K562 (cell line): Measurements from ENCODE around the gene ATF4. TPM values are rescaled to one million over a fixed set of nuclear protein-coding genes. Genes with fewer than 3 reads are reported as not detected.

Source experiments
- ATAC-seq: fragments of 200-7000 bp; cut with Tn5 transposase; 3 replicates; pipeline ENCODE4 v1.9.1; 2020; ENCODE audit warnings: moderate library complexity
- BruUV-seq: library from RNA; stranded (reverse); fragments of 400-500 nt; replicated peaks from 2 replicates; lab custom pipeline; 2021; lab: Mats Ljungman, UMichigan
- CTCF ChIA-PET: fragments of 300-600 bp; formaldehyde crosslinking; extraction: SDS; loops from one replicate; lab custom pipeline; 2021; ENCODE audit warnings: low intra/inter-chr PET ratio; lab: Yijun Ruan, JAX
- POLR2A ChIA-PET: fragments of 300-600, 350-650 bp; sonication (Branson Sonifier 250); formaldehyde crosslinking; extraction: SDS; loops from one replicate; lab custom pipeline; 2021; ENCODE audit warnings: antibody characterized with exemption, inconsistent platforms; lab: Yijun Ruan, JAX
- DNase-seq, 4 experiments: peaks; one replicate each; pipeline versions ENCODE4 v3.0.0 to v3.0.0-alpha.2; 2011 to 2018; ENCODE audit warnings: low spot score in 3 of 4, mixed read lengths in 3 of 4; ENCODE audit errors: extremely low read depth in 1 of 4
- FAIRE-seq: peaks from 2 replicates; lab custom pipeline; 2011; peaks lifted over from hg19 to GRCh38; lab: Jason Lieb, UNC
- H2AFZ ChIP-seq: 2 replicates; pipeline ENCODE4 v1.6.0; 2011; ENCODE audit warnings: low read depth, low read length, control low read depth, inconsistent platforms
- H3K27ac ChIP-seq: fragments of 200-600 bp; 3 replicates; pipeline ENCODE4 v1.8.0; 2011; ENCODE audit warnings: low read depth, mild to moderate bottlenecking, control low read depth, inconsistent platforms, low read length, moderate library complexity, mixed read lengths; ENCODE audit errors: extremely low read depth
- H3K27me3 ChIP-seq, 2 experiments: fragments of 300-600 bp in 1 of 2; 2 replicates in 1 of 2; 3 replicates in 1 of 2; pipeline versions ENCODE4 v1.6.0 to v1.8.0; 2011; ENCODE audit warnings: inconsistent platforms in 2 of 2, low read length in 2 of 2, mild to moderate bottlenecking in 1 of 2, mixed read lengths in 1 of 2, moderate library complexity in 1 of 2; ENCODE audit not compliant: control insufficient read depth in 2 of 2, insufficient read depth in 2 of 2
- H3K36me3 ChIP-seq: fragments of 300-600 bp; 3 replicates; pipeline ENCODE4 v1.8.0; 2011; ENCODE audit warnings: mild to moderate bottlenecking, low read length, inconsistent platforms; ENCODE audit not compliant: control insufficient read depth, insufficient read depth
- H3K4me1 ChIP-seq, 2 experiments: fragments of 200-600 bp in 1 of 2; replicated peaks in 1 of 2; 2 replicates in 1 of 2; 3 replicates in 1 of 2; pipeline versions ENCODE4 v1.5.1 to v1.8.0; 2011; ENCODE audit warnings: inconsistent platforms in 2 of 2, low read length in 2 of 2, mild to moderate bottlenecking in 1 of 2, mixed read lengths in 1 of 2, moderate library complexity in 1 of 2; ENCODE audit not compliant: control insufficient read depth in 2 of 2, insufficient read depth in 2 of 2
- H3K4me2 ChIP-seq: 2 replicates; pipeline ENCODE4 v1.6.1; 2011; ENCODE audit warnings: low read length, control low read depth, inconsistent platforms, mixed read lengths; ENCODE audit not compliant: insufficient read depth
- H3K4me3 ChIP-seq: fragments of 200-600 bp; sonication (generic), shearing (Covaris generic); 2 replicates; pipeline ENCODE4 v1.5.1; 2016; ENCODE audit warnings: control low read depth, inconsistent platforms
- H3K79me2 ChIP-seq: fragments of 200-600 bp; 3 replicates; pipeline ENCODE4 v1.8.0; 2011; ENCODE audit warnings: low read length, inconsistent platforms; ENCODE audit not compliant: control insufficient read depth, insufficient read depth
- H3K9ac ChIP-seq, 2 experiments: 2 replicates each; pipeline versions ENCODE4 v1.6.0 to v1.6.1; 2011; ENCODE audit warnings: low read depth in 2 of 2, low read length in 2 of 2, control low read depth in 1 of 2, inconsistent platforms in 1 of 2, mild to moderate bottlenecking in 1 of 2, mixed read lengths in 1 of 2; ENCODE audit not compliant: insufficient read depth in 1 of 2
- H3K9me1 ChIP-seq: one replicate; pipeline ENCODE4 v1.6.0; 2011; ENCODE audit warnings: inconsistent platforms, mild to moderate bottlenecking, low read length, moderate library complexity; ENCODE audit not compliant: control insufficient read depth, insufficient read depth
- H3K9me3 ChIP-seq: replicated peaks from 2 replicates; pipeline ENCODE4 v1.5.1; 2011; ENCODE audit warnings: low read depth, low read length, inconsistent platforms; ENCODE audit not compliant: control insufficient read depth, insufficient read depth
- H4K20me1 ChIP-seq: replicated peaks from 2 replicates; pipeline ENCODE4 v1.6.1; 2011; ENCODE audit warnings: low read length, inconsistent platforms, mixed read lengths; ENCODE audit not compliant: control insufficient read depth, insufficient read depth
- BMI1 ChIP-seq: fragments of 150-350 bp; IDR thresholded peaks from 2 replicates; pipeline ENCODE4 v1.6.1; 2014; ENCODE audit warnings: low read length
- CTBP1 ChIP-seq: fragments of 450-650 bp; IDR thresholded peaks from 2 replicates; pipeline ENCODE4 v1.6.1; 2016; ENCODE audit warnings: borderline replicate concordance
- FOXJ2 ChIP-seq: fragments of 200-800 bp; sonication (Bioruptor generic); IDR thresholded peaks from 2 replicates; pipeline ENCODE4 v1.6.1; 2016; ENCODE audit warnings: missing genetic modification characterization, missing compliant biosample characterization
- GABPB2 ChIP-seq: fragments of 250-450 bp; sonication (Bioruptor Pico); conservative IDR thresholded peaks from 2 replicates; pipeline ENCODE4 v1.5.1; 2021; ENCODE audit warnings: mild to moderate bottlenecking
- HMGN3 ChIP-seq: IDR thresholded peaks from 2 replicates; pipeline ENCODE4 v1.6.1; 2011; ENCODE audit warnings: borderline replicate concordance, low read depth, mild to moderate bottlenecking, mixed read lengths, low read length; ENCODE audit not compliant: insufficient read length; ENCODE audit errors: extremely low read depth
- KHSRP ChIP-seq: fragments of 450-650 bp; IDR thresholded peaks from 2 replicates; pipeline ENCODE4 v1.6.1; 2017
- NCOA4 ChIP-seq: fragments of 450-650 bp; IDR thresholded peaks from 2 replicates; pipeline ENCODE4 v1.6.1; 2018; ENCODE audit warnings: mild to moderate bottlenecking; ENCODE audit not compliant: partially characterized antibody
- NONO ChIP-seq, 2 experiments: fragments of 200-400 bp in 1 of 2; fragments of 450-650 bp in 1 of 2; formaldehyde crosslinking in 1 of 2; IDR thresholded peaks; 2 replicates each; pipeline ENCODE4 v1.6.1; 2017; ENCODE audit warnings: low read depth in 2 of 2, mild to moderate bottlenecking in 2 of 2, moderate library complexity in 2 of 2, low read length in 1 of 2
- SNIP1 ChIP-seq: fragments of 450-650 bp; IDR thresholded peaks from 2 replicates; pipeline ENCODE4 v1.7.1; 2017; ENCODE audit warnings: low read depth, mild to moderate bottlenecking
- TEAD2 ChIP-seq: fragments of 450-650 bp; IDR thresholded peaks from 2 replicates; pipeline ENCODE4 v1.6.1; 2016; ENCODE audit warnings: missing genetic modification characterization, control low read depth, missing compliant biosample characterization
- ZBTB7A ChIP-seq: IDR thresholded peaks from 2 replicates; pipeline ENCODE4 v1.6.1; 2011; ENCODE audit warnings: low read depth, mild to moderate bottlenecking, low read length, moderate library complexity, borderline replicate concordance; ENCODE audit not compliant: control insufficient read depth
- ZKSCAN8 ChIP-seq: fragments of 200-800 bp; sonication (Bioruptor generic); IDR thresholded peaks from 2 replicates; pipeline ENCODE4 v1.6.1; 2016; ENCODE audit warnings: missing genetic modification characterization, missing compliant biosample characterization
- WGBS: fragments of 100-300 bp; shearing (Covaris generic); methylation state at CpG from one replicate; pipeline ENCODE4 v1.1.6; 2016; ENCODE audit warnings: low coverage, mixed read lengths; ENCODE audit not compliant: insufficient coverage; ENCODE audit errors: missing lambda C conversion rate; 5-methylcytosine and 5-hydroxymethylcytosine counted together
- in situ Hi-C: fragments of 300-500 bp; cut with MboI; formaldehyde crosslinking; loops from 4 replicates; pipeline ENCODE4 v1.15.0; 2018; ENCODE audit warnings: inconsistent platforms, mixed read lengths
- intact Hi-C: fragments of 100-400 bp; cut with micrococcal nuclease; formaldehyde crosslinking; loops from 2 replicates; pipeline ENCODE4 v1.14.2; 2022
- polyA plus RNA-seq, 8 experiments: library from polyadenylated mRNA; depleted of rRNA in 4 of 8; stranded (reverse) in 5 of 8; unstranded in 3 of 8; fragments of >200 nt; fragmentation: Nextera tagmentation in 2 of 8; fragmentation: Illumina TruSeq in 1 of 8; extraction: Ambion mirVana in 2 of 8; extraction: Trizol in 1 of 8; gene quantifications; 2 replicates each; pipeline versions ENCODE4 v1.2.1 to v1.2.3, GENCODE V29; 2011 to 2014; ENCODE audit warnings: inconsistent platforms in 1 of 8, missing spikeins in 1 of 8
- total RNA-seq, 7 experiments: library from RNA; depleted of rRNA in 6 of 7; stranded (reverse); fragments of >200 nt in 6 of 7; fragmentation: Illumina TruSeq in 2 of 7; extraction: Trizol in 2 of 7; gene quantifications; 2 replicates each; pipeline versions ENCODE4 v1.2.1 to v1.2.3, GENCODE V29; 2011 to 2021; ENCODE audit warnings: low replicate concordance in 1 of 7
- TF ChIP-seq, protein P1 (sequence below), 3 experiments: fragments of 200-800 bp in 1 of 3; fragments of 250-450 bp in 1 of 3; fragments of 450-650 bp in 1 of 3; sonication (Bioruptor Pico) in 1 of 3; sonication (Bioruptor generic) in 1 of 3; formaldehyde crosslinking in 1 of 3; IDR thresholded peaks; 2 replicates each; pipeline versions ENCODE4 v1.6.1 to v1.8.0; 2016 to 2022; ENCODE audit warnings: mild to moderate bottlenecking in 2 of 3, missing genetic modification characterization in 2 of 3, missing compliant biosample characterization in 1 of 3, moderate library complexity in 1 of 3
- TF ChIP-seq, protein P2 (sequence below): fragments of 450-650 bp; IDR thresholded peaks from 2 replicates; pipeline ENCODE4 v1.6.1; 2017; ENCODE audit warnings: antibody characterized with exemption, mild to moderate bottlenecking

Gene ATF4
- total and polyA plus RNA-seq, 9 of the 15 experiments (the other 6 are each of a cell fraction or from before 2014, with no cell fraction given) = 93.1 to 723 (median 355) TPM

- peak; percentile 37 for FAIRE-seq
- no TSS peak for BruUV-seq
- WGBS = 23% methylated on average over 6 of the region's 11 CpGs
- Histone ChIP-seq H3K36me3 (peaks cover 9% of the 10 kb centered on the region; the same call in 2 of the 3 replicates), H3K27ac (peak overlapping the region; percentile 92), H4K20me1 (no peaks in the 10 kb centered on the region), H3K4me1 (peaks cover 51 to 84% of the 10 kb centered on the region in 2 experiments), H3K9ac (peak overlapping the region; percentile 44 to 88; a peak in 3 of 4 replicates), H2AFZ (no peak overlapping the region), H3K9me3 (no peaks in the 10 kb centered on the region), H3K27me3 (no peaks in the 10 kb centered on the region), H3K9me1 (no peaks in the 10 kb centered on the region), H3K79me2 (peaks cover 52% of the 10 kb centered on the region), H3K4me2 (peak overlapping the region; percentile 14; the same call in 1 of the 2 replicates), H3K4me3 (no peak overlapping the region)
- in situ Hi-C loops = no loop called here
- DNase-seq = peak in 2 of 4 experiments; percentile 46 to 66
- ATAC-seq = no peak
- intact Hi-C loops = no loop called here
- ChIA-PET POLR2A (interaction anchor here (0.6 to 1.8 kb wide), 4 partner anchors 8 to 65 kb away, joined by 3 to 5 read pairs (median 4); no protein-coding TSS in a partner anchor), CTCF (no interaction called here)
- no peak for TF ChIP-seq FOXJ2 (tag)
- TF ChIP-seq, protein P1, sequence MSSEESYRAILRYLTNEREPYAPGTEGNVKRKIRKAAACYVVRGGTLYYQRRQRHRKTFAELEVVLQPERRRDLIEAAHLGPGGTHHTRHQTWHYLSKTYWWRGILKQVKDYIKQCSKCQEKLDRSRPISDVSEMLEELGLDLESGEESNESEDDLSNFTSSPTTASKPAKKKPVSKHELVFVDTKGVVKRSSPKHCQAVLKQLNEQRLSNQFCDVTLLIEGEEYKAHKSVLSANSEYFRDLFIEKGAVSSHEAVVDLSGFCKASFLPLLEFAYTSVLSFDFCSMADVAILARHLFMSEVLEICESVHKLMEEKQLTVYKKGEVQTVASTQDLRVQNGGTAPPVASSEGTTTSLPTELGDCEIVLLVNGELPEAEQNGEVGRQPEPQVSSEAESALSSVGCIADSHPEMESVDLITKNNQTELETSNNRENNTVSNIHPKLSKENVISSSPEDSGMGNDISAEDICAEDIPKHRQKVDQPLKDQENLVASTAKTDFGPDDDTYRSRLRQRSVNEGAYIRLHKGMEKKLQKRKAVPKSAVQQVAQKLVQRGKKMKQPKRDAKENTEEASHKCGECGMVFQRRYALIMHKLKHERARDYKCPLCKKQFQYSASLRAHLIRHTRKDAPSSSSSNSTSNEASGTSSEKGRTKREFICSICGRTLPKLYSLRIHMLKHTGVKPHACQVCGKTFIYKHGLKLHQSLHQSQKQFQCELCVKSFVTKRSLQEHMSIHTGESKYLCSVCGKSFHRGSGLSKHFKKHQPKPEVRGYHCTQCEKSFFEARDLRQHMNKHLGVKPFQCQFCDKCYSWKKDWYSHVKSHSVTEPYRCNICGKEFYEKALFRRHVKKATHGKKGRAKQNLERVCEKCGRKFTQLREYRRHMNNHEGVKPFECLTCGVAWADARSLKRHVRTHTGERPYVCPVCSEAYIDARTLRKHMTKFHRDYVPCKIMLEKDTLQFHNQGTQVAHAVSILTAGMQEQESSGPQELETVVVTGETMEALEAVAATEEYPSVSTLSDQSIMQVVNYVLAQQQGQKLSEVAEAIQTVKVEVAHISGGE (CRISPR knock-in tag; IDR thresholded peaks at IDR 0.05) = no peak
- TF ChIP-seq NCOA4 = no peak
- TF ChIP-seq KHSRP = no peak
- TF ChIP-seq GABPB2 = no peak
- 0 out of 2 replicates have a peak, but pooled peaks have one; percentile 26 for TF ChIP-seq ZBTB7A
- TF ChIP-seq TEAD2 (tag) = no peak
- TF ChIP-seq HMGN3 = no peak
- TF ChIP-seq ZKSCAN8 (CRISPR knock-in tag) = no peak
- no peak for TF ChIP-seq CTBP1
- TF ChIP-seq, protein P2, sequence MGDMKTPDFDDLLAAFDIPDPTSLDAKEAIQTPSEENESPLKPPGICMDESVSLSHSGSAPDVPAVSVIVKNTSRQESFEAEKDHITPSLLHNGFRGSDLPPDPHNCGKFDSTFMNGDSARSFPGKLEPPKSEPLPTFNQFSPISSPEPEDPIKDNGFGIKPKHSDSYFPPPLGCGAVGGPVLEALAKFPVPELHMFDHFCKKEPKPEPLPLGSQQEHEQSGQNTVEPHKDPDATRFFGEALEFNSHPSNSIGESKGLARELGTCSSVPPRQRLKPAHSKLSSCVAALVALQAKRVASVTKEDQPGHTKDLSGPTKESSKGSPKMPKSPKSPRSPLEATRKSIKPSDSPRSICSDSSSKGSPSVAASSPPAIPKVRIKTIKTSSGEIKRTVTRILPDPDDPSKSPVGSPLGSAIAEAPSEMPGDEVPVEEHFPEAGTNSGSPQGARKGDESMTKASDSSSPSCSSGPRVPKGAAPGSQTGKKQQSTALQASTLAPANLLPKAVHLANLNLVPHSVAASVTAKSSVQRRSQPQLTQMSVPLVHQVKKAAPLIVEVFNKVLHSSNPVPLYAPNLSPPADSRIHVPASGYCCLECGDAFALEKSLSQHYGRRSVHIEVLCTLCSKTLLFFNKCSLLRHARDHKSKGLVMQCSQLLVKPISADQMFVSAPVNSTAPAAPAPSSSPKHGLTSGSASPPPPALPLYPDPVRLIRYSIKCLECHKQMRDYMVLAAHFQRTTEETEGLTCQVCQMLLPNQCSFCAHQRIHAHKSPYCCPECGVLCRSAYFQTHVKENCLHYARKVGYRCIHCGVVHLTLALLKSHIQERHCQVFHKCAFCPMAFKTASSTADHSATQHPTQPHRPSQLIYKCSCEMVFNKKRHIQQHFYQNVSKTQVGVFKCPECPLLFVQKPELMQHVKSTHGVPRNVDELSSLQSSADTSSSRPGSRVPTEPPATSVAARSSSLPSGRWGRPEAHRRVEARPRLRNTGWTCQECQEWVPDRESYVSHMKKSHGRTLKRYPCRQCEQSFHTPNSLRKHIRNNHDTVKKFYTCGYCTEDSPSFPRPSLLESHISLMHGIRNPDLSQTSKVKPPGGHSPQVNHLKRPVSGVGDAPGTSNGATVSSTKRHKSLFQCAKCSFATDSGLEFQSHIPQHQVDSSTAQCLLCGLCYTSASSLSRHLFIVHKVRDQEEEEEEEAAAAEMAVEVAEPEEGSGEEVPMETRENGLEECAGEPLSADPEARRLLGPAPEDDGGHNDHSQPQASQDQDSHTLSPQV = 0 out of 2 replicates have a peak, but pooled peaks have one; percentile 15
- no peak for TF ChIP-seq SNIP1
- no peak for TF ChIP-seq NONO (IDR thresholded peaks at IDR 0.05; ENCODE audit: low read depth in 2 of 2, low read length in 1 of 2)
- TF ChIP-seq BMI1 = no peak
Observed at GRCh38 chr22:39474351-39475111, 45.8 kb upstream of the ATF4 start.
